Left cardiac atrium (tissue), 4 donors: ENCODE measurements around the gene PPP4C. TPM values are rescaled to one million over a fixed set of nuclear protein-coding genes. Genes with fewer than 3 reads are reported as not detected.

Source experiments
- ATAC-seq, 2 donors: fragments of 200-7000 bp; cut with Tn5 transposase; one replicate each; pipeline ENCODE4 v1.9.1; 2020; ENCODE audit warnings: mild to moderate bottlenecking in 2 of 2, moderate library complexity in 2 of 2
- DNase-seq: peaks from one replicate; pipeline ENCODE4 v3.0.0-alpha.2; 2020
- intact Hi-C, 2 donors: fragments of 100-400 bp; cut with DNase I; formaldehyde crosslinking; loops; one replicate each; pipeline versions ENCODE4 v1.14.1 to v1.15.1; 2022 to 2023
- total RNA-seq, 2 donors: library from RNA; stranded (reverse); fragmentation: NEBNext Ultra II Directional; extraction: Animal tissue kit (Norgen Biotek cat#: 25700); gene quantifications; one replicate each; pipeline ENCODE4 v1.2.1, GENCODE V29; 2021
- donor health status: DM: no; HTN: yes; CAD: no.
- donor health status: DM: no; HTN: yes; CAD: no; lungs with severe emphysema.
- donor health status: DM: yes; HTN: yes; CAD: no.
- donor health status: Dilated cardiomyopathy.

The PPP4C gene
- total RNA-seq, 2 donors from 2014 or later = 34.2 to 41.1 TPM

DNA sequence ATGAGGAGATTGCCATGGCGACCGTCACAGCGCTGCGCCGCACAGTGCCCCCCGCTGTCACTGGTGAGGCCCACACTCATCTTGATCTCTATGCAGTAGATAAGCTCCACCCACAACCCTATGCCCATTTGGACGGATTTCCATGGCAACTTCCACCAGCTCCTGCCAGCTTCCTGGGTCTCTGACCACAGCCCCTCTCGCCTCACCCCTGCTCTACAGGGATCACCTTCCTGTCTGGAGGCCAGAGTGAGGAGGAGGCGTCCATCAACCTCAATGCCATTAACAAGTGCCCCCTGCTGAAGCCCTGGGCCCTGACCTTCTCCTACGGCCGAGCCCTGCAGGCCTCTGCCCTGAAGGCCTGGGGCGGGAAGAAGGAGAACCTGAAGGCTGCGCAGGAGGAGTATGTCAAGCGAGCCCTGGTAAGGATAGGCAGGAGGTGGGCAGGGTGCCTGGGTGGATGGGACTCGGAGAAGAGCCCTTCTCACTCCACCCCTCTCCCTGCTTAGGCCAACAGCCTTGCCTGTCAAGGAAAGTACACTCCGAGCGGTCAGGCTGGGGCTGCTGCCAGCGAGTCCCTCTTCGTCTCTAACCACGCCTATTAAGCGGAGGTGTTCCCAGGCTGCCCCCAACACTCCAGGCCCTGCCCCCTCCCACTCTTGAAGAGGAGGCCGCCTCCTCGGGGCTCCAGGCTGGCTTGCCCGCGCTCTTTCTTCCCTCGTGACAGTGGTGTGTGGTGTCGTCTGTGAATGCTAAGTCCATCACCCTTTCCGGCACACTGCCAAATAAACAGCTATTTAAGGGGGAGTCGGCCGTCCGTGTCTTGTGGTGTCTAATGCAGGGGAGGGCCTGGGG lies 6.0 kb upstream of the PPP4C start:
- intact Hi-C loops = no loop called here
- DNase-seq (no peak), ATAC-seq (no peak)

DNA sequence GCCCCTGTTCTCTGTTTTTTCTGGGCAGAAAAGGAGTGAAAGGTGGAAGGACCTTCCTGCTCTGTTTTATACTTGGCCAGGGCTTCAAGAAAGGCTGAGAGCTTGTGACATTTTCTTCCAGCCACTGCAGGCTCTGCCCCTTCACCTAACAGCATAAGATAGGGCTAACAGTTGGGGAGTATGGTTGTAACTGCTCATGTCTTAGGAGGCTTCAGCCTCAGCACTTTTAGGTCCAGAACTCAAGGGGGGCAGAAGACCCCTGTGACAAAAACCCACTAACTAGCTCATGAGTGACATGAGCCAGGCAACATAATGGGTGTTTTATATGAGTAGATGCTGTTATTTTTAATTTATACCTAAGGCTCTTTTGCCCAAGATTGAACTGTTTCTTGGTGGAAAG lies 5.3 kb upstream of the PPP4C start:
- DNase-seq (no peak), ATAC-seq (no peak)
- intact Hi-C loops = no loop called here

DNA sequence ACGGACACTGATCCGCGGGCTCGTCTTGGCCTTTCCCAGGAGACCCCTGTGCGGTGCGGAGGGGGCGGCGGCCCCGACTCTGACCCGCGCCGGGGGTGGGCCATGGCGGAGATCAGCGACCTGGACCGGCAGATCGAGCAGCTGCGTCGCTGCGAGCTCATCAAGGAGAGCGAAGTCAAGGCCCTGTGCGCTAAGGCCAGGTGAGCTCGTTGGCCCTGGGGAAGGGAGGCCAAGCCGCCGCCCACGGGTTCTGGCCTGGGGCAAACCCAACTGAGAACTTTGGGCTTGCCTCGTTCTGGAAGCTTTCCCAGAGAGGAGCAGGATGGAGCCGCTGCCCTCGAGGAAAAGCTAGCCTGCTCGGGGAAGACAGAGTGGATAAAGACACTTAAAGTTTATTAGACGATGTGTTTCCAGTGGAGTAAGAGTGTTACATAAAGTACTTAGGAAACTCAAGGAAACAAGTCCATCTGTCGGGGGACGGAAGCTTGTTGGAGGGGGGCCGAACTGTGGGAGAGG lies 540 bp downstream of the PPP4C start:
- intact Hi-C loops = no loop called here
- DNase-seq (no peak), ATAC-seq (peak; percentile 17 to 19)

DNA sequence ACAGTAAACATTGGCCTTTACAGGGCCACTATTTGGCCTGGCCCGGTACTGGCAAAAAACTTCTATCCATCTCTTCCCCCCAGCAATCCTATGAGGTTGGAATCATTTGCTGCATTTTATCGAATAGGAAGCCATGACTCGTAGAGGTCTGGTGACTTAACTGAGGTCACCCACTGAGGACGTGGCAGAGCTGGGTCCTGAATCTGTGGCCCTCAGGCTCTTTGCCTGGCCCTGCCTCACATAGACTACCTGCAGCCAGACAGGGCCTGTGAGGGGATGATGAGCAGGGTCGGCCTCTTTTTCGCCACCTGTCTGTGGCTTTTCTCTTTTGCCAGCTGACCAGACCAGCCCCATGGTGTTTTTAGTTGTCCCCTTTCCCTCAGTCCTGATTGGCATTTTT lies 1.9 kb downstream of the PPP4C start:
- no peak for ATAC-seq
- no peak for DNase-seq
- intact Hi-C loops = no loop called here

DNA sequence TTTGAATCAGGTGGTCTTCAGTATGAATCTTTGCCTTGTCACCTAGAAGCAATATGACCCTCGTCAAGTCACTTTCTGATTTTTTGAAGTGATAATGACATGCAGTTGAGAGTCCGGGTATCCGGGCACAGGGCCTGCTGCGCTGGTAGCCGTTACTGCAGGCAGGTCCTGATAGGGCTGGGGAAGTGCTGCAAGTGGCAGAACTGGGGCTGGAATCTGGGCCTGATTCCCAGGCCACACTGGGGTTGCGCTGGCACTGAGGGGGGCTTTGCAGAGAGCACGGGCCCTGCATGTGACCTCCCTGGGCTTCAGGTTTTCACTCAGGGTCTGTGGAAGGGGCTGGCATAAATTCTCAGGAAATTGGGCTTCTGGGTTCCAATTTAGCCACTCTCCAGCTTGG lies 3.0 kb downstream of the PPP4C start:
- no peak for DNase-seq
- ATAC-seq = no peak

DNA sequence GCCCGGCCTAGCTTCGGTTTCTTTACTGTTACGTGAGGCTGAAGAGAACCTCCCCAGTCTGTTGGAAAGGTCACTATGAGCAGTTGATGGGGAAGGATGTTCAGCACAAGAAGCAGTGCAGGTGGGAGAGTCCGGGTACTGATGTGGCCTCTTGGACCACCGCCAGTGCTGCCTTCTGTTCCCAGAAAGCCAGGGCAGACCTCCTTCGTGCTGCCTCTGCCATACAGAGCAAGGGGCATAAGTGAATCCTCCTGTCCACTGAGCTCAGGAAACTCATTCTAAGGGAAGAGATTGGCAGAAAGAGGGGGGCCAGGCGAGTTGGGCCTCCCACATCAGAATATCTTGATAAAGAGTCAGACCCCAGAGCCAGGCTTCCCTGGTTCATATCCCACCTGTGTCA lies 3.7 kb downstream of the PPP4C start:
- DNase-seq = no peak
- intact Hi-C loops = no loop called here
- ATAC-seq = no peak

More for the DNA sequence above, 3.0 kb downstream of the PPP4C start:
- intact Hi-C loops = no loop called here

DNA sequence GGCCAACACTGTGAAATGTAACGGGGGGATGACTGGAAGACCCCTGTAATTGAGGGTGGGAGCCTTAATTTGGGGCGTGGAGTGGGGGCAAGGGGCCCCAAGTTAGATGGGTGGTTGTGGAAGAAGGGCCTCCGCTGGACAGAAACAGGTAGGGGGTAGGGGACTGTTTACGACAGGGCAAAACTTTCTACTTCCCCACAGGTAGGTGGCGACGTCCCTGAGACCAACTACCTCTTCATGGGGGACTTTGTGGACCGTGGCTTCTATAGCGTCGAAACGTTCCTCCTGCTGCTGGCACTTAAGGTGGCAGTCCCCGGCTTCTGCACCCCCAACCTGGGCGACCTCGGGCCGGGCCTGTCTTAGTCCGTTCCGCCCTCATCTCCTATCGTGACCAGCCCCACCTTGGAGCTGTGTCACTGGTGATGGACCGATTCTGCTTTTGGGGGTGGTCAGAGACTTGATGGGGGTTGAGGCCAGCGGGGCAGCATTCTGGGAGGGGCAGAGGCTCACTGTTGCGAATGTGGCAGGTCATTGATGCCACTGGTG lies 6.8 kb downstream of the PPP4C start:
- DNase-seq (no peak), ATAC-seq (no peak)
- intact Hi-C loops = no loop called here

DNA sequence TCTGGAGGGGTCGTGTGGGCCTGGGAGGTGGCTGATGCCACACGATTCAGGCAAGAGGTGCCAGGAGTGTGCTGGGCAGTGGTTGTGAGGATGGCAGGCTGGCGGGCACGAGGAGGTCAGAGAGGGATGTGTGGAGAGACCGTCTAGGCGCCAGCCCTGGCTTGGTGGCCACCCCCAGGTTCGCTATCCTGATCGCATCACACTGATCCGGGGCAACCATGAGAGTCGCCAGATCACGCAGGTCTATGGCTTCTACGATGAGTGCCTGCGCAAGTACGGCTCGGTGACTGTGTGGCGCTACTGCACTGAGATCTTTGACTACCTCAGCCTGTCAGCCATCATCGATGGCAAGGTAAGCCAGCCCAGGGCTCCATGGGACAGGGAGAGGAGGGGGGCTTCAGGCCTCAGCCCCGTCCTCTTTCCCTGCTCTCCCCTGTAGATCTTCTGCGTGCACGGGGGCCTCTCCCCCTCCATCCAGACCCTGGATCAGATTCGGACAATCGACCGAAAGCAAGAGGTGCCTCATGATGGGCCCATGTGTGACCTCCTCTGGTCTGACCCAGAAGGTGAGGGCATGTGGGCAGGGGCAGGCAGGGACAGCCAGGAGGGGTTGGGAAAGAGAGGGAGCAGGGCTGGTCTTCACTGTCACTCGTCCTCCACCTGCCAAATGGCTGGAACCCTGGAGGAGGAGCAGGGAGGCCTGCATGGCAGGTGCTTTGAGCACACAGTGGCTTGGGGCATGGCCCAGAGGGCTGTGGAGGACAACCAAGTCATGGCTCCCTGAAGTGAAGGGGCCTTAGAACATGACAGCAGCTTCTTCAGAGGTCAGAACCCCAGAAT lies 7.6 kb downstream of the PPP4C start:
- intact Hi-C loops = no loop called here
- DNase-seq = no peak
- ATAC-seq = no peak

DNA sequence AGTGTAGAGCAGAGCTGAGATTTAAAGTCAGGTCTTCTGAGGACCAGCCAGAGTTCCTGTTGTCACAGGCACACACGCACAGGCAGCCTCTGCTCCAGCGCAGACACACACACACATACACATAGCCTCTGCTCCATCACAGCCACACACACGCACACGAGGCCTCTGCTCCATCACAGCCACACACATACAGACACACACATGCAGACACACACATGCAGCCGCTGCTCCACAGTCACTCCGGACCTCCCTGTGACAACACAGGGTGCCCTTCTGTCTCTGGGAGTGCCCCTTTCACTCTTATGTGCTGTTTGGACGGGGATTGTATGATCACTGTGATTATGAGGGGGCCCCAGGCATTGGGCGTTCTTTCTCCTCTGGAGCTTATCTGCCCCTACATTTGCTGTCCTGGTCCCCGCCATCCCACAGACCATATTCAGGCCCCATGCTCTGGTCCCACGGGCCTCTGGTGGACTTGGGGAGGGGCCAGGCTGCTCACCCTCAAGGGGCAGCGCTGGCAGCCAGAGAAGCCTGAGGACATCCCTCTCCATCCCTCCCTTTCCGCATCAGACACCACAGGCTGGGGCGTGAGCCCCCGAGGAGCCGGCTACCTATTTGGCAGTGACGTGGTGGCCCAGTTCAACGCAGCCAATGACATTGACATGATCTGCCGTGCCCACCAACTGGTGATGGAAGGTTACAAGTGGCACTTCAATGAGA lies 8.5 kb downstream of the PPP4C start:
- intact Hi-C loops = no loop called here
- ATAC-seq = no peak
- DNase-seq = no peak

DNA sequence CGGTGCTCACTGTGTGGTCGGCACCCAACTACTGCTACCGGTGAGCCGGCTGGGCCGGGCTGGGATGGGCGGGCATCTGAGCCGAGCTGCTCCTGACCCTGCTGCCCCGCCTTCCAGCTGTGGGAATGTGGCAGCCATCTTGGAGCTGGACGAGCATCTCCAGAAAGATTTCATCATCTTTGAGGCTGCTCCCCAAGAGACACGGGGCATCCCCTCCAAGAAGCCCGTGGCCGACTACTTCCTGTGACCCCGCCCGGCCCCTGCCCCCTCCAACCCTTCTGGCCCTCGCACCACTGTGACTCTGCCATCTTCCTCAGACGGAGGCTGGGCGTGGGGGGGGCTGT lies 9.0 kb downstream of the PPP4C start:
- peak; percentile 63 for DNase-seq
- peak; percentile 8 to 76 for ATAC-seq
- intact Hi-C loops = no loop called here

DNA sequence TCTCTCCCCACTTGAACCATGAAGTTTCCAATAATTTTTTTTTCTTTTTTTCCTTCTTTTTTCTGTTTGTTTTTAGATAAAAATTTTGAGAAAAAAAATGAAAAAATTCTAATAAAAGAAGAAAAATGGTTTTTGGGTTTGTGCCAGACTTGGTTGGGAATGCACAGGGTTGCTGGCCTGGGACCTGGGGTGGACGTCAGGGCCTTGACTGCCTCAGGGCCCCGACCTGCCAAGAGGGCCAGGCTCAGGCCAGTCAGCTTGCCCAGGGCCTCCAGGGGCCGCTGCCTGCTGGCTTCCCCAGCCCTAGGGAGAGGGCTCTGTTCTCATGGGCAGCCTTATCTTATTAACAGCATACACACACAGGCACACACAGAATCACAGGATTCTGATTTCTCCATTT lies 9.5 kb downstream of the PPP4C start:
- ATAC-seq (peak; percentile 21 to 74), DNase-seq (no peak)
- intact Hi-C loops = no loop called here

DNA sequence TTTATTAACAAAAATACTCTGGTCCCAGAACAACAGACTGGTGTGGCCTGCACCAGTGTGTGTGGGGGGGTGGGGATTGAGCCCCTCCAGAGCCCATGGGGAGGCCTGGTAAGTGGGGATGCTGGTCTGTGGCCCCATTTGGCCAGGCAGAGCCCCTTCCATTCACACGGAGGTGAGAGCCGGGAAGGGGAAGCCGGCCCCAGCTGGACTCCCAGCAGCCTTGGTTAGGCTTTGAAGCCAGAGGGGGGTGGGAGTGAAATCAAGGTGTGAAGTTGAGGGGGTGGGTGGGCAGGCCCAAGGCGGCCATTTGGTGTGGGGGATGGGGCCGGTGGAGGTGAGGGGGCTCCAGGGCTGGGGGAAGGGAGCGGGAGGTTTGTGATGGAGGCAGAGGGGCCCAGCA lies 10.0 kb downstream of the PPP4C start:
- no peak for DNase-seq

DNA sequence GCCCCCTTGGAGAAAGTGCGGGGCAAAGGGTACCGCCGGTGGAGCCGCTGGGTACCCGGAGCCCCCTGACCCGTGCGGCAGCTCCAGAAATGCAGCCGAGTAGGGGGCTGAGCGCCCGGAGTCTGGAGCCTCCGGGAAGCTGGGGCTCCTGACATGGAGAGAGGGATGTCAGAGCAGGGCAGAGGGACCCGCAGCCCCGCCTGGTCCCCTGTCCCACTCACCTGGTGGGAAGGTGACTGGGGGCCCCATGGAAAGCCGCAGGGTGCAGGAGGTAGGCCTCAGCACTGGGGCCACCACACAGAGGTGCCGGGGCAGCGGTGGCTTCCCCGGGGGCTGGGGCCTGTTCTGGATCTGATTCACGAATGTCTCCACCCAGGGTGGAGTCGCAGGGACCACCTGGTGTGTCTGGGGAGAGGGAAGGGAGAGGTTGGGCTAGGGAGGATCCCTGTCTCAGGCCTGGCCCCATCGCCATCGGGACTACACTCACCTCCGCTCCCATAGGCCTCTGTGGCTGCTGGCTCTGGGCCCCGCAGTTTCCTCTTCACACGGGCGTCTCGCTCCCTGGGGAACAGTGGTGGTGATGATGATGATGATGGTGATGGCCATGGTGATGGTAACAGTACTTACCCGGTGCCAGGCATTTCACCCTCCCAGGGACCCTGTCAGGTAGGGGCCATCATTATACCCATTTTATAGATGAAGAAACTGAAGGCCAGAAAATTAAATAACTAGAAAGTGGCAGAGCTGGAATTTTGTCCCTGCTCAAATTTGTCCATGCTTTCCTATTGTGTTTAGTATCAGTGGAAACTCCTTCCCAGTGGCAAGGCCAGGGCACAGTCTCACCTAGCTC lies 10.7 kb downstream of the PPP4C start:
- no peak for ATAC-seq
- intact Hi-C loops = no loop called here
- DNase-seq = no peak

More for the DNA sequence above, 10.0 kb downstream of the PPP4C start:
- intact Hi-C loops = no loop called here
- ATAC-seq = no peak

DNA sequence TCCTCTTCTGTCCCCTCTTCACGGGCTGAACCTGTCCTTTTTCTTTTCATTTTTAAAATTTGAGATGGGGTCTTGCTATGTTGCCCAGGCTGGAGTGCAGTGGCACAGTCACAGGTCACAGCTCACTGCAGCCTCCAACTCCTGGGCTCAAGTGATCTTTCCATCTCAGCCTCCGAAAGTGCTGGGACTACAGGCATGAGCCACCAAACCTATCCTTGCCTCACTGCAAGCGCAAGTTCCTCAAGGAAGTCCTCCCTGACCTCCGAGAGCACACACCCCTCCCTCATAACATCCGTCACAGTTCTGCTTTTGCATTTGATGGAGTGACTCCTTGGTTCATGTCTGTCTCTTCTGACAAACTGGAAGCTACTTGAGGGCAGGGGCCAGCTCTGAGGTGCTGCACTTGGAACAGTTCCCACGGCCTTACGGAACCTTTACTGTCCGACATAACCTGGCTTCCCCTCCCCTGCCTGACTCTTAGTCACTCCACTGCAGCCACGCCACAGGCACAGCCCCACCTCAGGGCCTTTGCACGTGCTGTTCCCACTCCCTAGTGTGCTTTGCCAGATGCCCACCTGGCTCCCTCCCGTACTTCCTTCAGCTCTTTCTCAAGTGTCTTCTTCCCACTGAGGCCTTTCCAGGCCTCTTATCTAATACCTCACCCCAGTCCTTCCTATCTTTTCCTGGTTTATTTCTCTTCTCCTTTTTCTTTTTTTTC lies 11.5 kb downstream of the PPP4C start:
- no peak for ATAC-seq
- DNase-seq = no peak
- intact Hi-C loops = no loop called here

DNA sequence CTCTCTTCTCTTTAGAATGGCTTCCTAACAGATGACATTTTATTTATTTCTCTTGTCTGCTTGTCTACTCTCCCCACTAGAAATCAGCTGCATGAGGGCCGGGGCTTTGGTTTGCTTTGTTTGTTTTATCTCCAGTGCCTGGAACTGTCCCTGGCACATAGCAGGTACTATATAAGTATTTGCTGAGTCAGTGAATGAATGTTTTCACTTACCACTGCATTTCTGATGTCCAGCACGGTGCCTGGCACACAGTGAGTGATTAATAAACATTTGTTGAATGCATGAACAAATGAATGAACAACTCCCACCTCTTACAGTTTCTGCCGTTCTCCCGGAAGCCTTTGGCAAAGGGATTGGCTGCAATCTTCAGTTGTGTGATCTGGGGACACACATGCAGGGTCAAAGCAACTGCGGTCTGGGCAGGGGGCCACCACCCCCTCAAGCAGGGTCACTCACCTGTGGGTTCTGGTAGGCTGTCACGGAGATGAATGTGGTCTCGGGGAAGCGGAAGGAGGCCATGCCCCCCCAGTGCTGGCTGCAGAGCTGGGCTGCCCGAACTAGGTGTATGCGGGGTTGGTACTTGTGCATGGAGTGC lies 12.5 kb downstream of the PPP4C start:
- ATAC-seq (no peak), DNase-seq (no peak)
- intact Hi-C loops = no loop called here

DNA sequence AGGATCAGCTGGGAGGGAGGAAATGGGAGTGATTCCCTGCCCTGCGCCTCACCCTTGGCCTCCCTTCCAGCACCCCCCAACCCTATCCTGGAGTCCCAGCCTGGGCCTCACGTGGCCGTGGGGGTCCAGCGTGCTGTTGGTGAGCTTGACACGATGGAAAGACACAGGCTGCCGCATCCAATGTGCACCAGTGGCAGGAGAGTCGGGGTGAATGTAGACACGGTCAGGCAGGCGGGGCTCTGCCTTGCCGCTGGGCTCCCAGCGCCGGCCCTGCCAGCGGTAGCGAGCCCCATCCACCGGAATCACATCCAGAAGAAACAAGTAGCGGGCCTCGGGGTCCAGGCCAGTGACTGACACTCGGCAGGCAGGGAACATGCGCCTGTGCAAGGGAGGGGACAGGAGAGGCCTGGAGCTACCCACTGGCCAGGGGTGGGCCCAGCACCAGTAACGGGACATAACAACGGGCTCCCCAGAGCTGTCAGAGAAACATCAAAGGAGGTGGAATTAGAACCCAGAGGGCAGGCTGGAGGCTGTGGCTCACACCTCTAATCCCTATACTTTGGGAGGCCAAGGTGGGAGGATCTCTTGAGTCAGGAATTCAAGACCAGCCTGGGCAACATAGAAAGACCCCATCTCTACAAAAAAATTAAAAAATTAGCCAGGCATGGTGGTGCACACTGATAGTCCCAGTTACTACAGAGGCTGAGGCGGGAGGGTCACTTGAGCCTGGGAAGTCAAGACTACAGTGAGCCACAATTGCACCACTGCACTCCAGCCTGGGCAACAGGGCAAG lies 13.2 kb downstream of the PPP4C start:
- DNase-seq (no peak), ATAC-seq (no peak)
- intact Hi-C loops = no loop called here
